Left lobe of liver (tissue), 2 donors: Measurements from ENCODE around the gene ZNF146. TPM values are rescaled to one million over a fixed set of nuclear protein-coding genes. Genes with fewer than 3 reads are reported as not detected.
A peak's percentile ranks its signal among the peaks of the same experiment; 100 is the strongest.
"Not testable (repeated sequence)": the region's sequence is repeated elsewhere in the genome, so short reads cannot be mapped to it uniquely, and the experiment has no call there.

ENCODE experiments used
- ATAC-seq: fragments of 200-7000 bp; cut with Tn5 transposase; one replicate; pipeline ENCODE4 v1.9.1; 2020; ENCODE audit warnings: mild to moderate bottlenecking, moderate library complexity
- DNase-seq: peaks from one replicate; pipeline ENCODE4 v3.0.0-alpha.2; 2020; ENCODE audit warnings: low spot score
- total RNA-seq: library from RNA; stranded (reverse); gene quantifications from one replicate; pipeline ENCODE4 v1.2.1, GENCODE V29; 2021
- donor health status: DM: no; HTN: no; CAD: no; lungs with moderate emphysema.
- donor health status: DM: no; HTN: yes; CAD: no.

Gene ZNF146
- total RNA-seq, 1 donor from 2014 or later, result 17.2 TPM

DNA sequence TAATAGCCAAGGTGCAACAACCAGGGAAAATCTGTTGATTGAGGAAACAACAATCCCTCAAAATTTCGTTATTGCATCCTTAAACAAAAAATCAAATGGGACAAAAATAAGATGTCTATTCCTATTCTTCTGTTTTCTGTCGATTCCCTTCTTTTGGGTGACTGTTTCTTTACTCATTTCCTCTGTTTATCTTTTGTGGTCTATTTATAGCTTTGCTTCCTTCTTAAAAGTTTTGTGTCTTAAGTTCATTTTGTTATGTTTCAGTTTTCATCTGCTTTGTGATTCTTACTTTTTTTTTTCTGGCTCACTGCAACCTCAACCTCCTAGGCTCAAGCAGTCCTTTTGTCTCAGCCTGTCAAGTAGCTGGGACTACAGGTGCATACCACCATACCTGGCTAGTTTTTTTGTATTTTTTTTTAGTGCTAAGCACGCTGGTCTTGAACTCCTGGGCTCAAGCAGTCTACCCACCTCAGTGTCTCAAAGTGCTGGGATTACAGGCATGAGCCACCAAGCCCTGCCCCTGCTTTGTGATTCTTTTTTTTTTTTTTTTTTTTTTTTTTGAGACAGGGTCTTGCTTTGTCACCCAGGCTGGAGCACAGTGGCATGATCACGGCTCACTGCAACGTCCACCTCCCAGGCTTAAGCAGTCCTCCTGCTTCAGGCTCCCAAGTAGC, 10.4 kb downstream of the ZNF146 start:
- no peak for ATAC-seq
- DNase-seq, result no peak

DNA sequence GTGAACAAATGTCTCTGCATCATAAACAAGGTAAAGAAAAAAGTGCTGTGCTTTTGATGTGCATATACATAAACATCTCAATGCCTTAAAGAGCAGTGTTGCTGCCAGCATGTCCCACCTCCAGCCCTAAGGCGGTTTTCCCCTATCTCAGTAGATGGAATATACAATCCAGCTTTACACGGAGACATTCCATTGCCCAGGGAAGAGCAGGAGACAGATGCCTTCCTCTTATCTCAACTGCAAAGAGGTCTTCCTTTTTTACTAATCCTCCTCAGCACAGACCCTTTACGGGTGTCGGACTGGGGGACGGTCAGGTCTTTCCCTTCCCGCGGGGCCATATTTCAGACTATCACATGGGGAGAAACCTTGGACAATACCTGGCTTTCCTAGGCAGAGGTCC, 18.7 kb downstream of the ZNF146 start:
- ATAC-seq, DNase-seq: not testable (repeated sequence)

DNA sequence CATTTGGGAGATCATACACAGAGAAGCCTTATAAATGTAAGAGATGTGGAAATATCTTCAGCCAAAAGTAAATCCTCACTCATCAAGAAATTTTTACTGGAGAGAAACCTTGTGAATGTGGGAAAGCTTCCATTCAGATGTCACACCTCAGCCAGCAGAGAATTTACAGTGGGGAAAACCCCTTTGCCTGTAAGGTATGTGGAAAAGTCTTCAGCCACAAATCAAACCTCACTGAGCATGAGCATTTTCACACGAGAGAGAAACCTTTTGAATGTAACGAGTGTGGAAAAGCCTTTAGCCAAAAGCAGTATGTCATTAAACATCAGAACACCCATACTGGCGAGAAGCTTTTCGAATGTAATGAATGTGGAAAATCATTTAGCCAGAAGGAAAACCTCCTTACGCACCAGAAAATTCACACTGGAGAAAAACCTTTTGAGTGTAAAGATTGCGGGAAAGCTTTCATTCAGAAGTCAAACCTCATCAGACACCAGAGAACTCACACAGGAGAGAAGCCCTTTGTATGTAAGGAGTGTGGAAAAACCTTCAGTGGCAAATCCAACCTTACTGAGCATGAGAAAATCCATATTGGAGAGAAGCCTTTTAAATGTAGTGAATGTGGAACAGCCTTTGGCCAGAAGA, 21.5 kb downstream of the ZNF146 start:
- DNase-seq (no peak), ATAC-seq (no peak)

DNA sequence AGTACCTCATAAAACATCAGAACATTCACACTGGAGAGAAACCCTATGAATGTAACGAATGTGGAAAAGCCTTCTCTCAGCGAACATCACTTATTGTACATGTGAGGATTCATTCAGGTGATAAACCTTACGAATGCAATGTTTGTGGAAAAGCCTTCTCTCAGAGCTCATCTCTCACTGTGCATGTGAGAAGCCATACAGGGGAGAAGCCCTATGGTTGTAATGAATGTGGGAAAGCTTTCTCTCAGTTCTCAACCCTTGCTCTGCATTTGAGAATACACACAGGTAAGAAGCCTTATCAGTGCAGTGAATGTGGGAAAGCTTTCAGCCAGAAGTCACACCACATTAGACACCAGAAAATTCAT, 22.0 kb downstream of the ZNF146 start:
- DNase-seq (no peak), ATAC-seq (no peak)

DNA sequence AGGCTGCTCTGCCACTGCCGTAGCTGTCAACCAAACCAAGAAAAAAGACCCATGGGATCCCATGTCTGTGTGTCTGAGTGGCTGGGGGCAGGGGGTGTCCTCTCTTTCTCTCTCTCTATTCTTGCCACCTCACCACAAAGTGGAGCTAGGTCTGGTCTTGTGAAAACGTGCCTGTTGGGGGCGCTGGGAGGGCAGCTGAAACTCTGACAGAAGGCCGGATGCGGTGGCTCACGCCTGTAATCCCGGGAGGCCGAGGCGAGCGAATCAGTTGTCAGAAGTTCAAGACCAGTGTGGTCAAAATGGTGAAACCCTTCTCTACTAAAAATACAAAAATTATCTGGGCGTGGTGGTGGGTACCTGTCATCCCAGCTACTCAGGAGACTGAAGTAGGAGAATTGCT, 29.2 kb downstream of the ZNF146 start:
- ATAC-seq, result no peak
- DNase-seq, result no peak

DNA sequence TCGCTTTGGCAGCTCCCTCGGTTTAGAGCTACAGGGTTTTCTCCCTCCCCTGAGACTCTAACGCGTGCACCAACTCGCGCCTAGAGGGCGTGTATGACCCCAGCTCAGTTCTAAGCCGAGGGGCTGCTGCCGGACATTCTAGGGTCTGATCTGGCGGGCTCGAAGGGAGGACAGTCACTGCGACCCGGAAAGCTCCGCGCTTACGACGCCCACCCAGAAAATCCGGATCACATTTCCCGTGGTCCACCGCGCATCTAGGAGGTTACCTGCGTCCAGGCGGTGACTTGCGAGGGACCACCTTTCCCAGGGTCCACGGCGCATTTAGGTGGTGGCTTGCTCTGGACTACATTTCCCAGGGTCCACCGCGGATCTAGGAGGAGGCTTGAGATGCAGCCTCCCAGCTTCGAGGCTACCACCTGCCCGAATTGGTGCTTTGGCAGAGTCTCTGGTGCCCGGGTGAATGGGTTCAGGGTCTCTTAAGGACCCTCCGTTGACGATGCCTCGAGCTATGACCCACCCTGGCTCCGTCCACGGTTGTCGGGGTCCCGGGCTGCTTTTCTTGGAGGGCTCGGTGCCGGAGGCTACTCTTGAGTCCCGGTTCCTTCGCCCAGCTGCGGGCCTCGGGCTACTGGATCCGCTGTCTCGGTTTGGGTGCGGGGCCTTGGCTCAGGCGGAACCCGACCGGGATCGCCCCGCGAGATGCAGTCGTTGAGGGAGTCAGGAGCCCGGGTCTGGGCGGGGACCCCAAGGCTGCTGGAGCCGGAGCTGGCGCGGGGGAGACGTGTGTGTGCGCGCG, 30.5 kb downstream of the ZNF146 start:
- ATAC-seq (no peak), DNase-seq (no peak)

DNA sequence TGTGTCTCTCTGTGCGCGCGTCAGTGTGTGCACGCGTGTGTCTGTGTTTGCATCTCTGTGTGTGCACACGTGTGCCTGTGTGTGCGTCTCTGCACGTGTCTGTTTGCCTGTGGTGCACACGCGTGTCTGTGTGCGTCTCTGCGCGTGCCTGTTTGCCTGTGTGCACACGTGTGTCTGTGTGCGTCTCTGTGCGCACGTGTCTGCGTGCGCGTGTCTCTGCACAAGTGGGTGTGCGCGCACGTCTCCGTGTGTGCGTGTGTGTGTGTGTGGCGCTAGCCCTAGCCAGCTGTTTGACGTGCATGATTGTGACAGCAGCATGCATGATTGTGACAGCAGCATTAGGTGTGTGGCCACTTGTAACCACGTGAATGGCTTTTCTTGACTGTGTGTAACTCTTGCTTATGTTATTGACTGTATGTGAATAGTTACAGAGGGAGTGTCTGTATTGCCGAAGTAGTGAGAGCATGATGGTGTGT, 31.1 kb downstream of the ZNF146 start:
- no peak for DNase-seq
- ATAC-seq, result no peak

DNA sequence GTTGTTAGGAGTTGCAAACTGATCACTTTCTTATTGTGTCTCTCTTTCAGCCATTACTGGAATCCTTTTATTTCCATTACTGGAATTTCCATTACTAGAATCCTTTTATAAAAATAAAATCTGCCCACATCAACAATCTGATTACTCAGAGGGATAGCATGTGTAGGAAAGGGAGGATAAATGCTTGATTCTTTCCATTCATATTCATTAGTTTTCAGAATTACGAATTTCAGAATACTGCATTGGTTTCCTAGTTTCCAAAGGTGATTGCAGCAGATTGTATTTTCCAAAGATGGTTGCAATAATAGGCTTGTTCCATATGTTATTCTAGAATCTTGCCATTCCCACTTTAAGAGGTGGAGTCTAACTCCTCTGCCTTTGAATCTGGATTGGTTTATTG, 37.1 kb downstream of the ZNF146 start:
- ATAC-seq (no peak), DNase-seq (no peak)

DNA sequence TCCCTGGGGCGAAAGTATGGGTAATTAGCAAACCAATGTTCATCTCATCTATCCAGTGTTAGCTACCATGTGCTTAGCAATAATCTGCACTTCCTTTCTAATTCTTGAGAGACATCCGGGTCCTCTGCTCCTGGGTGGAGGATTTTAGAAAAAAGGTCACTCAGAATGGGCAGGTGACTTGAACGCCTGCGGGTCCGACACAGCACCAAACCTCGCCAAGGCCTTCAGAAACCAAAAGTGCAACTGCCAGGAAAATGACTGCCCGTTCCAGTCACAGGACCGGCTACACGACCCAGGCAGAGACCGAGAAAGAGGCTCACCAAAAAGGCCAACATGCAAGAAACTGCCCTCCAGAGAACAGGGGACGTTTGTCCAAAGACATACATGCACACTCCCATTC, 39.9 kb downstream of the ZNF146 start:
- DNase-seq (no peak), ATAC-seq (no peak)

DNA sequence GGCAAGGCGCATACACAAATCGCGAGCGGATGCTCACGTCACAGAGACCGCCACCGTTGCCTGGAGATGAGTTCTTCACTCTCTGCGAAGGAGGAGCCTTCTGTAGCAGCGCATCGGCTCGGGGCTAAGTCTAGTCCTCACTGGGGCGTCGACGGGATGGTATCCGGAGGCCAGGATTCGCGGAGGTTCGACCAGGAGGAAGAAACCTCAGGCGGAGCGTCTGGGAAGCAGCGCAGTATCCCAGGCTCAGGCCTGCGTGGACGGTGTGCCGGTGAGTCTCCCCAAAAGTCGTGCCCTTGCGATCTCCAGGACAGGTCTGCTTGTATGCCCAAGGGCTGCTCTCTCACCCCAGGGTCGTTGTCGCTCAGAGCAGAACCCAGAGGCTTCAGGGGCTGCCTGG, 40.4 kb downstream of the ZNF146 start:
- no peak for ATAC-seq
- no peak for DNase-seq

DNA sequence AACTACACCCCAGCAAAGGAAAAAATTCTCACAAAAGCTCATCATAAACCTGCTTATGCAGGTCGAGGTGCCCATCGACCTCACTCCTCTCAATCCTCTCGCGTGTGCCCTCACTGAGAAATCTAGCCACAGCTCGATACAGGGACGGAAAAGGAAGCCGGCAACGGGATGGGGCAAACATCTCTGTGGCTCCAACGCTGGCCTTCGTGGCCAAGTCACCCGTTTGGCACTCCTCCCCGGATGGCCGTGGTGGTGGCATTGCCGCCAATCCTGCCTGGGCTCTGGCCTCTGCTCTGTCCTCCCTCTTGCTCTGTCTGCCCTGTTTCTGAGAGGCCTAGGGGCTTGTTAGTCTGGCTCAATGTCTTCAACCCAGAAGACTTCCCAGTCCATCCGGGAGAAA, 41.2 kb downstream of the ZNF146 start:
- DNase-seq, result no peak

DNA sequence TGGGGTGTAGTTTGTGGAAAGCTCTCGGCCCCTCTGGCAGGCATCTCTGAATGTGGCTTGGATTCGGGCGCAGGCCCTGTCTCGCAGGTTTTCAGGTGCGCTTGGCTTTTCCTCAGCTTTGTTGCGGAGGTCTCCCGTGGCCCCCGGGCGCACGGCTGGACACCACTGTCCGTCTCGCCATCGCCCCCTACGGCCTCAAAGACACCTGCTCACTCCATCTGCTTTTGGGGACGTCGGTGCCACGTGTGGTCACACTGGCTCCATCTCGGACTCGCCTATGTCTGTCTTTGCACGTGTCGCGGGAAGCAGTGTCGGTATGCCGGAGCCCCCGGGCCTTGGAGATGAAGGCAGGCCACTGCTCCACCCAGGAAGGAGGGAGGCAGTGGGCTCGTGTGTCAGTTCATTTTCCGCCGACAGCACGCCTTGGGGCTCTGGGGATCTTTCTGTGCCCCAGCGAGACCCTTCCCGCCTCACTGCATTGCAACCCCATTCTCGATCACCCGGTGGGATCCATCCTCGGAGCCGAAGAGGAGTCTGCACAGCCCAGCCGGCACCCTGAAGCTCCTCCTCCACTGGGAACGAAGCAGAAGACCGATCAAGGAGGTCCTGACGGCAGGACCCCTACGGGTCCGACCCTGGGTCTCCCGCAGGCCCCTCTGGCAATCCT, 42.1 kb downstream of the ZNF146 start:
- no peak for ATAC-seq
- no peak for DNase-seq

More for the DNA sequence above, 41.2 kb downstream of the ZNF146 start:
- no peak for ATAC-seq

DNA sequence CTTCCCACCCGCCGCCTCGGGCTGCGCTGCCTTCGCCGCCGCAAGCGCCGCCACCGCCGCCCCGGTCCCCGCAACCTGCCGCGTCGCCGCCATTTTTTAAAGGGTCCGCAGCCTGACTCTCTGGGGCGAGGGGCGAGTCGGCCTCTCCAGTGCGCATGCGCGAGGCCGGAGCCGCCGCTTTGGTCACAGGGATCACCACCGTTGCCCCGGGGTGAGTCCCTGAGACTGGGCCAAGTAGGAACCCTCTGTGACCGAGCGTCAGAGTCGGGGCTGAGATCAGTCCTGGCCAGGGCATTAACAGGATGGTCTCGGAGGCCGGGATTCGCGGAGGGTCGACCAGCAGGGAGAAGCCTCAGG, 42.6 kb downstream of the ZNF146 start:
- ATAC-seq, result peak; percentile 42

DNA sequence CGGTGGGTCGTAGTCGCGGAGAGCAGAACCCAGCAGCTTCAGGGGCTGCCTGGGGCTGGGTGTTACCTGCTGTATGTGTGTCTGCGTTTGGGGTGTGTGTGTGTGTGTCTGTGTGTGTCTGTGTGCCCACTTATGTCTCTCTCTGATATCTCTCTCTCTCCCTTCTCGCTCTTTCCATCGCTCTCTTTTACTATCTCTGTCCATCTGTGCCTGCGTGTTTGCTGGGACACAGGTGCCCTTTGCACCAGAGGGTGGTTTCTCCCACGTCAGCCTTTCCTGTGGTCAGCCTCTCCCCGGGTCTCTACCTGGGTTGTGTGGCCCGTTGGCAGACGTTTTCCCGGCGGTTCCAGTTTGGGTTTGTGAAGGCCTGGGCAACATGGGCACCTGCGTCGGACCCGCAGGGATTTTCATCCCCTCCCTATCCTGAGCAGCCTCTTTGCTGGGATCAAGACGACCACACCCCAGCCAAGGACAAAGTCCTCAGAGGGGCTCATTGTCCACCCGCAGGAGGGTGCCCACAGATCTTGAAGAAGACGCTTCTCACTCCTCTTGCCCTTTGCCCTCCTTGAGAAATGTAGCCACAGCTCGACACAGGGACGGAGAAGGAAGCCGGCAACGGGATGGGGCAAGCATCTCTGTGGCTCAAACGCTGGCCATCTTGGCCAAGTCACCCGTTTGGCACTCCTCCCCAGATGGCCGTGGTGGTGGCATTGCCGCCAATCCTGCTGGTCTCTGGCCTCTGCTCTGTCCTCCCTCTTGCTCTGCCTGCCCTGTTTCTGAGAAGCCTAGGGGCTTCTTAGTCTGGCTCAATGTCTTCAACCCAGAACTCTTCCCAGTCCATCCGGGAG, 43.3 kb downstream of the ZNF146 start:
- DNase-seq, result no peak
- peak; percentile 42 for ATAC-seq

More for the DNA sequence above, 42.6 kb downstream of the ZNF146 start:
- DNase-seq, result no peak

DNA sequence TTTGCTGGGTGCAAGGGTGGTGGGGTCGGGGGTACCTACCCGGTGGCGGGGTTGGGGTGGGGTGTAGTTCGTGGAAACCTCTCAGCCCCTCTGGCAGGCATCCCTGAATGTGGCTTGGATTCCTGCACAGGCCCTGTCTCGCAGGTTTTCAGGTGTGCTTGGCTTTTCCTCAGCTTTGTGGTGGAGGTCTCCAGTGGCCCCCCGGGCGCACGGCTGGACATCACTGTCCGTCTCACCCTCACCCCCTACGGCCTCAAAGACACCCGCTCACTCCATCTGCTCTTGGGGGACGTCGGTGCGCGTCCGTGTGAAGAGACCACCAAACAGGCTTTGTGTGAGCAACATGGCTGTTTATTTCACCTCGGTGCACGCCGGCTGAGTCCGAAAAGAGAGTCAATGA, 44.3 kb downstream of the ZNF146 start:
- DNase-seq, result no peak
- no peak for ATAC-seq

DNA sequence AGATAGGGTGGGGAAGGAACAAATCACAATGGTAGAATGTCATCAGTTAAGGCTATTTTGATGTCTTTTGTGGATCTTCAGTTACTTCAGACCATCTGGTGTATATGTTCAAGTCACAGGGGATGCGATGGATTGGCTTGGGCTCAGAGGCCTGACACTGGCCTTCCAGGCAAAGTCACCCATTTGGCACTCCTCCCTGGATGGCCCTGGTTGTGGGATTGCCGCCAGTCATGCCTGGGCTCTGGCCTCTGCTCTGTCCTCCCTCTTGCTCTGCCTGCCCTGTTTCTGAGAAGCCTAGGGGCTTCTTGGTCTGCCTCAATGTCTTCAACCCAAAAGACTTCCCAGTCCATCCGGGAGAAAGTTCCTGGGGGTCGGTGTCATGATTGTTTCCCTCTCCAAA, 50.2 kb downstream of the ZNF146 start:
- no peak for ATAC-seq
- DNase-seq, result no peak

DNA sequence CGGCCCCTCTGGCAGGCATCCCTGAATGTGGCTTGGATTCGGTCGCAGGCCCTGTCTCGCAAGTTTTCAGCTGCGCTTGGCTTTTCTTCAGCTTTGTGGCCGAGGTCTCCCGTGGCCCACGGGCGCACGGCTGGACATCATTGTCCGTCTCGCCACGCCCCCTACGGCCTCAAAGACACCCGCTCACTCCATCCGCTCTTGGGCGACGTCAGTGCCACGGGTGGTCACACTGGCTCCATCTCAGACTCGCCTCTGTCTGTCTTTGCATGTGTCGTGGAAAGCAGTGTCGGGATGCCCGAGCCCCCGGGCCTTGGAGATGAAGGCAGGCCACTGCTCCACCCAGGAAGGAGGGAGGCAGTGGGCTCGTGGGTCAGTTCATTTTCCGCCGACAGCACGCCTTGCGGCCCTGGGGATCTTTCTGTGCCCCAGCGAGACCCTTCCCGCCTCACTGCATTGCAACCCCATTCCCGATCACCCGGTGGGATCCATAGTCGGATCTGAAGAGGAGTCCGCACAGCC, 51.0 kb downstream of the ZNF146 start:
- no peak for ATAC-seq
- no peak for DNase-seq

DNA sequence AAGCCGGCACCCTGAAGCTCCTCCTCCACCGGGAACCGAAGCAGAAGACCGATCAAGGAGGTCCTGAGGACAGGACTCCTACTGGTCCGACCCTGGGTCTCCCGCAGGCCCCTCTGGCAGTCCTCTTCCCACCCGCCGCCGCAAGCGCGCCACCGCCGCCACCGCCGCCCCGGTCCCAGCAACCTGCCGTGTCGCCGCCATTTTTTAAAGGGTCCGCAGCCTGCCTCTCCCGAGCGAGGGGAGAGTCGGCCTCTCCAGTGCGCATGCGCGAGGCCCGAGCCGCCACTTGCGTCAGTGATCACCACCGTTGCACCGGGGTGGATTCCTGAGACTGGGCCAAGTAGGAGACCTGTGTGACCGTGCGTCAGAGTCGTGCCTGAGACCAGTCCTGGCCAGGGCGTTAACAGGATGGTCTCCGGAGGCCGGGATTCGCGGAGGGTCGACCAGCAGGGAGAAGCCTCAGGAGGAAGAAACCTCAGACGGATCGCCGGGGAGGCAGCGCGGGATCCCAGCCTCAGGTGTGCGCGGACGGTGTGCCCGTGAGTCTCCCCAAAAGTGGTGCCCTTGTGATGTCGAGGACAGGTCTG, 51.6 kb downstream of the ZNF146 start:
- no peak for ATAC-seq
- DNase-seq, result no peak

DNA sequence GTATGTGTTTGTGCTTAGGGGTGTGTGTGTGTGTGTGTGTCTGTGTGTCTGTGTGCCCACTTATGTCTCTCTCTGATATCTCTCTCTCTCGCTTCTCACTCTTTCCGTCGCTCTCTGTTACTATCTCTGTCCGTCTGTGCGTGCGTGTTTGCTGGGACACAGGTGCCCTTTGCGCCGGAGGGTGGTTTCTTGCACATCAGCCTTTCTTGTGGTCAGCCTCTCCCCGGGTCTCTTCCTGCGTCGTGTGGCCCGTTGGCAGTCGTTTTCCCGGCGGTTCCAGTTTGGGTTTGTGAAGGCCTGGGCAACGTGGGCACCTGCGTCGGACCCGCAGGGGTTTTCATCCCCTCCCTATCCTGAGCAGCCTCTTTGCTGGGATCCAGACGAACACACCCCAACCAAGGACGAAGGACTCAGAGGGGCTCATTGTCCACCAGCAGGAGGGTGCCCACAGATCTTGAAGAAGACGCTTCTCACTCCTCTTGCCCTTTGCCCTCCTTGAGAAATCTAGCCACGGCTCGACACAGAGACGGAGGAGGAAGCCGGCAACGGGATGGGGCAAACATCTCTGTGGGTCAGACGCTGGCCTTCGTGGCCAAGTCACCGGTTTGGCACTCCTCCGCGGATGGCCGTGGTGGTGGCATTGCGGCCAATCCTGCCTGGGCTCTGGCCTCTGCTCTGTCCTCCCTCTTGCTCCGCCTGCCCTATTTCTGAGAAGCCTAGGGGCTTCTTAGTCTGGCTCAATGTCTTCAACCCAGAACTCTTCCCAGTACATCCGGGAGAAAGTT, 52.3 kb downstream of the ZNF146 start:
- no peak for ATAC-seq
- no peak for DNase-seq
